DOHH2 (cell line): ENCODE data around the gene CEMIP.

ENCODE experiments used
- H3F3A ChIP-seq: fragments of 200-600 bp; sonication (generic), shearing (Covaris generic); 2 replicates; pipeline ENCODE4 v1.6.0; 2016; ENCODE audit warnings: antibody characterized with exemption, mild to moderate bottlenecking; ENCODE audit not compliant: control insufficient read depth, insufficient read depth
- H3K27ac ChIP-seq: fragments of 200-600 bp; sonication (generic); 2 replicates; pipeline ENCODE4 v1.5.1; 2014; ENCODE audit warnings: low read depth, mild to moderate bottlenecking, low read length, moderate library complexity
- H3K27me3 ChIP-seq: fragments of 200-600 bp; sonication (generic); 2 replicates; pipeline ENCODE4 v1.6.1; 2014; ENCODE audit warnings: mild to moderate bottlenecking, low read length, mixed read lengths; ENCODE audit not compliant: control insufficient read depth
- H3K36me3 ChIP-seq: fragments of 200-600 bp; sonication (generic); 2 replicates; pipeline ENCODE4 v1.6.1; 2014; ENCODE audit warnings: mild to moderate bottlenecking, low read length, moderate library complexity, mixed read lengths; ENCODE audit not compliant: control insufficient read depth
- H3K4me1 ChIP-seq: fragments of 200-600 bp; sonication (generic); 2 replicates; pipeline ENCODE4 v1.6.1; 2014; ENCODE audit warnings: mild to moderate bottlenecking, low read length, mixed read lengths; ENCODE audit not compliant: control insufficient read depth
- H3K4me2 ChIP-seq: fragments of 200-600 bp; sonication (generic); 2 replicates; pipeline ENCODE4 v1.6.0; 2014; ENCODE audit warnings: mild to moderate bottlenecking, low read length, moderate library complexity
- H3K4me3 ChIP-seq: fragments of 200-600 bp; sonication (generic); 2 replicates; pipeline ENCODE4 v1.5.1; 2014; ENCODE audit warnings: mild to moderate bottlenecking, low read length, mixed read lengths
- H3K79me2 ChIP-seq: fragments of 200-600 bp; sonication (generic); 2 replicates; pipeline ENCODE4 v1.6.1; 2014; ENCODE audit warnings: mild to moderate bottlenecking, low read length, mixed read lengths; ENCODE audit not compliant: control insufficient read depth
- H3K9me2 ChIP-seq: fragments of 200-600 bp; sonication (generic); replicated peaks from 2 replicates; pipeline ENCODE4 v1.6.1; 2014; ENCODE audit warnings: mild to moderate bottlenecking, low read length, mixed read lengths; ENCODE audit not compliant: control insufficient read depth
- H3K9me3 ChIP-seq: fragments of 200-600 bp; sonication (generic); 2 replicates; pipeline ENCODE4 v1.6.1; 2014; ENCODE audit warnings: antibody characterized with exemption, low read length, mixed read lengths; ENCODE audit not compliant: control insufficient read depth, insufficient read depth
- H4K20me1 ChIP-seq: fragments of 200-600 bp; sonication (generic); 2 replicates; pipeline ENCODE4 v1.6.0; 2014; ENCODE audit warnings: low read depth, mild to moderate bottlenecking, antibody characterized with exemption, low read length, moderate library complexity; ENCODE audit not compliant: control insufficient read depth, insufficient read depth
- CTCF ChIP-seq: fragments of 200-600 bp; sonication (generic); IDR thresholded peaks from one replicate; pipeline ENCODE4 v1.5.1; 2014; ENCODE audit warnings: antibody characterized with exemption, mild to moderate bottlenecking, low read depth, low read length; ENCODE audit not compliant: poor library complexity, severe bottlenecking
- EZH2phosphoT487 ChIP-seq: fragments of 200-600 bp; sonication (generic); IDR thresholded peaks from 2 replicates; pipeline ENCODE4 v1.6.1; 2017; ENCODE audit warnings: borderline replicate concordance, mild to moderate bottlenecking, antibody characterized with exemption, low read length, moderate library complexity, mixed read lengths

Gene CEMIP

GRCh38 chr15:80990955-80991354 is 211.8 kb downstream of the CEMIP start:
- H3F3A ChIP-seq: no peaks in the 10 kb centered on the region
- peaks cover 41% of the 10 kb centered on the region for H3K4me1 ChIP-seq
- no peaks in the 10 kb centered on the region for H3K9me2 ChIP-seq
- H3K36me3 ChIP-seq: peaks cover 18% of the 10 kb centered on the region
- no peak overlapping the region for H3K27ac ChIP-seq
- H3K27me3 ChIP-seq: no peaks in the 10 kb centered on the region
- no peak overlapping the region for H3K4me3 ChIP-seq
- H4K20me1 ChIP-seq: peaks cover 4% of the 10 kb centered on the region; the same call in 1 of the 2 replicates
- H3K79me2 ChIP-seq: peaks cover 36% of the 10 kb centered on the region
- TF ChIP-seq EZH2phosphoT487 (no peak), CTCF (no peak)
- no peak overlapping the region for H3K4me2 ChIP-seq
- no peaks in the 10 kb centered on the region for H3K9me3 ChIP-seq

GRCh38 chr15:80991421-80991820 is 212.3 kb downstream of the CEMIP start:
- no peaks in the 10 kb centered on the region for H3K9me2 ChIP-seq
- H4K20me1 ChIP-seq: peaks cover 4% of the 10 kb centered on the region; the same call in 1 of the 2 replicates
- H3K4me3 ChIP-seq: no peak overlapping the region
- H3K9me3 ChIP-seq: peaks cover 2% of the 10 kb centered on the region; the same call in 1 of the 2 replicates
- H3K4me2 ChIP-seq: no peak overlapping the region
- H3K4me1 ChIP-seq: peaks cover 41% of the 10 kb centered on the region
- TF ChIP-seq CTCF (no peak), EZH2phosphoT487 (no peak)
- no peaks in the 10 kb centered on the region for H3F3A ChIP-seq
- no peaks in the 10 kb centered on the region for H3K27me3 ChIP-seq
- H3K27ac ChIP-seq: no peak overlapping the region
- peaks cover 16% of the 10 kb centered on the region for H3K36me3 ChIP-seq
- peaks cover 32% of the 10 kb centered on the region for H3K79me2 ChIP-seq

- peaks cover 2% of the 10 kb centered on the region; the same call in 1 of the 2 replicates for H4K20me1 ChIP-seq
- H3K36me3 ChIP-seq: peaks cover 10% of the 10 kb centered on the region
- H3K4me2 ChIP-seq: no peak overlapping the region
- peaks cover 35% of the 10 kb centered on the region for H3K4me1 ChIP-seq
- no peaks in the 10 kb centered on the region for H3F3A ChIP-seq
- TF ChIP-seq CTCF: no peak
- no peak for TF ChIP-seq EZH2phosphoT487
- peaks cover 26% of the 10 kb centered on the region for H3K79me2 ChIP-seq
- no peaks in the 10 kb centered on the region for H3K9me2 ChIP-seq
- no peaks in the 10 kb centered on the region for H3K27me3 ChIP-seq
- H3K27ac ChIP-seq: no peak overlapping the region
- H3K4me3 ChIP-seq: no peak overlapping the region
- H3K9me3 ChIP-seq: peaks cover 3% of the 10 kb centered on the region; the same call in 1 of the 2 replicates
Measured at GRCh38 chr15:80992006-80992405, 212.8 kb downstream of the CEMIP start.
